ENCODE data around the gene CIITA.

The CIITA gene

GRCh38 chr16:10888320-10888937, 11.4 kb downstream of the CIITA start:
- Histone ChIP-seq H3K9ac (no peak overlapping the region), H3K36me3 (ENCODE audit: control insufficient read depth, insufficient read depth, low read length) (no peaks in the 10 kb centered on the region), H3K4me2 (ENCODE audit: low read length) (no peak overlapping the region), H3K79me2 (no peaks in the 10 kb centered on the region), H3K27me3 (ENCODE audit: control insufficient read depth, insufficient read depth, low read length) (no peaks in the 10 kb centered on the region), H3K27ac (no peak overlapping the region), H2AFZ (no peak overlapping the region), H3K4me1 (no peaks in the 10 kb centered on the region), H3K4me3 (ENCODE audit: low read depth, low read length) (no peak overlapping the region), H3K9me3 (ENCODE audit: control insufficient read depth, low read length) (no peaks in the 10 kb centered on the region)
- no peak for TF ChIP-seq CTCF (IDR thresholded peaks at IDR 0.05)

GRCh38 chr16:10889855-10890254, 12.9 kb downstream of the CIITA start:
- no peaks in the 10 kb centered on the region for H3K79me2 ChIP-seq
- no peak overlapping the region for H3K9ac ChIP-seq
- no peak for TF ChIP-seq CTCF (IDR thresholded peaks at IDR 0.05)
- H3K27ac ChIP-seq: no peak overlapping the region
- H2AFZ ChIP-seq: no peak overlapping the region
- no peak overlapping the region for H3K4me3 ChIP-seq (ENCODE audit: low read depth, low read length)
- no peaks in the 10 kb centered on the region for H3K27me3 ChIP-seq (ENCODE audit: control insufficient read depth, insufficient read depth, low read length)
- no peaks in the 10 kb centered on the region for H3K4me1 ChIP-seq
- H3K36me3 ChIP-seq (ENCODE audit: control insufficient read depth, insufficient read depth, low read length): no peaks in the 10 kb centered on the region
- H3K9me3 ChIP-seq (ENCODE audit: control insufficient read depth, low read length): no peaks in the 10 kb centered on the region
- no peak overlapping the region for H3K4me2 ChIP-seq (ENCODE audit: low read length)

GRCh38 chr16:10892782-10893318, 15.8 kb downstream of the CIITA start:
- H3K9ac ChIP-seq: no peak overlapping the region
- no peaks in the 10 kb centered on the region for H3K4me1 ChIP-seq
- H3K9me3 ChIP-seq (ENCODE audit: control insufficient read depth, low read length): no peaks in the 10 kb centered on the region
- TF ChIP-seq CTCF (IDR thresholded peaks at IDR 0.05): no peak
- no peaks in the 10 kb centered on the region for H3K79me2 ChIP-seq
- H2AFZ ChIP-seq: no peak overlapping the region
- no peaks in the 10 kb centered on the region for H3K36me3 ChIP-seq (ENCODE audit: control insufficient read depth, insufficient read depth, low read length)
- H3K4me3 ChIP-seq (ENCODE audit: low read depth, low read length): no peak overlapping the region
- H3K4me2 ChIP-seq (ENCODE audit: low read length): no peak overlapping the region
- H3K27me3 ChIP-seq (ENCODE audit: control insufficient read depth, insufficient read depth, low read length): no peaks in the 10 kb centered on the region
- no peak overlapping the region for H3K27ac ChIP-seq

GRCh38 chr16:10895053-10895946, 18.3 kb downstream of the CIITA start:
- Histone ChIP-seq H3K9me3 (ENCODE audit: control insufficient read depth, low read length) (no peaks in the 10 kb centered on the region), H3K27me3 (ENCODE audit: control insufficient read depth, insufficient read depth, low read length) (no peaks in the 10 kb centered on the region), H3K36me3 (ENCODE audit: control insufficient read depth, insufficient read depth, low read length) (no peaks in the 10 kb centered on the region), H3K9ac (no peak overlapping the region), H2AFZ (no peak overlapping the region), H3K79me2 (no peaks in the 10 kb centered on the region), H3K4me1 (no peaks in the 10 kb centered on the region), H3K27ac (no peak overlapping the region), H3K4me2 (ENCODE audit: low read length) (no peak overlapping the region), H3K4me3 (ENCODE audit: low read depth, low read length) (no peak overlapping the region)
- no peak for TF ChIP-seq CTCF (IDR thresholded peaks at IDR 0.05)
